Fibroblast of lung (primary cell): Measurements from ENCODE around the gene CAMK1G.

Experiments used
- EZH2 ChIP-seq: IDR thresholded peaks from 2 replicates; pipeline ENCODE4 v1.5.1; 2012; ENCODE audit warnings: low read length, control low read depth, mild to moderate bottlenecking; ENCODE audit errors: missing control alignments
- TF ChIP-seq, protein P1 (sequence below), 2 donors: IDR thresholded peaks in 1 of 2; conservative IDR thresholded peaks in 1 of 2; 1 replicate in 1 of 2; 2 replicates in 1 of 2; pipeline ENCODE4 v1.5.1; 2011 to 2012; ENCODE audit warnings: low read length in 2 of 2, control low read depth in 1 of 2, inconsistent platforms in 1 of 2, low read depth in 1 of 2, mild to moderate bottlenecking in 1 of 2

- TF ChIP-seq, protein P1, sequence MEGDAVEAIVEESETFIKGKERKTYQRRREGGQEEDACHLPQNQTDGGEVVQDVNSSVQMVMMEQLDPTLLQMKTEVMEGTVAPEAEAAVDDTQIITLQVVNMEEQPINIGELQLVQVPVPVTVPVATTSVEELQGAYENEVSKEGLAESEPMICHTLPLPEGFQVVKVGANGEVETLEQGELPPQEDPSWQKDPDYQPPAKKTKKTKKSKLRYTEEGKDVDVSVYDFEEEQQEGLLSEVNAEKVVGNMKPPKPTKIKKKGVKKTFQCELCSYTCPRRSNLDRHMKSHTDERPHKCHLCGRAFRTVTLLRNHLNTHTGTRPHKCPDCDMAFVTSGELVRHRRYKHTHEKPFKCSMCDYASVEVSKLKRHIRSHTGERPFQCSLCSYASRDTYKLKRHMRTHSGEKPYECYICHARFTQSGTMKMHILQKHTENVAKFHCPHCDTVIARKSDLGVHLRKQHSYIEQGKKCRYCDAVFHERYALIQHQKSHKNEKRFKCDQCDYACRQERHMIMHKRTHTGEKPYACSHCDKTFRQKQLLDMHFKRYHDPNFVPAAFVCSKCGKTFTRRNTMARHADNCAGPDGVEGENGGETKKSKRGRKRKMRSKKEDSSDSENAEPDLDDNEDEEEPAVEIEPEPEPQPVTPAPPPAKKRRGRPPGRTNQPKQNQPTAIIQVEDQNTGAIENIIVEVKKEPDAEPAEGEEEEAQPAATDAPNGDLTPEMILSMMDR (conservative IDR thresholded peaks at IDR 0.05 in 1 of 2, IDR thresholded peaks at IDR 0.05 in 1 of 2; ENCODE audit: low read depth in 1 of 2, low read length in 2 of 2), result no peak
- TF ChIP-seq EZH2, result no peak
These were observed 41.3 kb downstream of the CAMK1G start for GRCh38 chr1:209624558-209625549.
